ENCODE results near the gene DIP2C.
"Not testable (repeated sequence)": the region's sequence is repeated elsewhere in the genome, so short reads cannot be mapped to it uniquely, and the experiment has no call there.

The DIP2C gene

GRCh38 chr10:440127-440526 is 249.3 kb downstream of the DIP2C start:
- DNase-seq (ENCODE audit: low spot score) = no peak

DNA sequence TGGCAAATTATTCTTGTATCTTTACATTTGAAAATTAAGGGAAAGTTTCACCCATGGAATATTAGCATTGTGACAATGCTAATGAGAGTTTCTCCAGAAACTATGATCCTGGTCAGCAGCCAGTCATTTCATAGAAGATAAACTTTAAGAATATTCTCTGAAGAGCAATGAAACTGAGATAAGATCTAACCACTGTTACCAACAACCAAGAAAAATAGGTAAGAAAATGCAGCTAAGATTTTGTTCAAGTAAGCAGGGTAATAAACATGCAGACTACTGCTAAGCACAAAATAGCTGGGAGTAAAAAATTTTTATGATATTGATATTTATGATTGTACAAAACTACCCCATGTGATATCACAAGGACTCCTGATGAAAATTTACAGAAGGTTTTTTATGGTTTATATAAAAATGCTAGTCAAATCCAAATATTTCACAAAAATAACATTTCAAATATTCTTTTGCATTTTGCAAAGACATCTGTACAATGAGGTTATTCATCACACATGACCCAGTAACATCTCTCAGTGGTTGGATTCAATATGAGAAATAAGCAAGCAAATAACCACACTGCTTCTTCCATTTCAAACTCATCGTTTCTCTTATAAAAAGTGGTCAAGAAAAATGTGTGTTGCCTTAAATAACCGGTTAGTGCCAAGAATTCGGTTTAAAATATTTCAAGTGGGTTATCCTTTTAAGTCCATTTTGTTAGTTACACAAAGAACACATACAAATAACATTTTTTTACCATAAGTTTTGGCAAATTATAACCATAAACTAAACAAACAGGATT is 251.6 kb downstream of the DIP2C start:
- DNase-seq (ENCODE audit: low spot score) = no peak

DNA sequence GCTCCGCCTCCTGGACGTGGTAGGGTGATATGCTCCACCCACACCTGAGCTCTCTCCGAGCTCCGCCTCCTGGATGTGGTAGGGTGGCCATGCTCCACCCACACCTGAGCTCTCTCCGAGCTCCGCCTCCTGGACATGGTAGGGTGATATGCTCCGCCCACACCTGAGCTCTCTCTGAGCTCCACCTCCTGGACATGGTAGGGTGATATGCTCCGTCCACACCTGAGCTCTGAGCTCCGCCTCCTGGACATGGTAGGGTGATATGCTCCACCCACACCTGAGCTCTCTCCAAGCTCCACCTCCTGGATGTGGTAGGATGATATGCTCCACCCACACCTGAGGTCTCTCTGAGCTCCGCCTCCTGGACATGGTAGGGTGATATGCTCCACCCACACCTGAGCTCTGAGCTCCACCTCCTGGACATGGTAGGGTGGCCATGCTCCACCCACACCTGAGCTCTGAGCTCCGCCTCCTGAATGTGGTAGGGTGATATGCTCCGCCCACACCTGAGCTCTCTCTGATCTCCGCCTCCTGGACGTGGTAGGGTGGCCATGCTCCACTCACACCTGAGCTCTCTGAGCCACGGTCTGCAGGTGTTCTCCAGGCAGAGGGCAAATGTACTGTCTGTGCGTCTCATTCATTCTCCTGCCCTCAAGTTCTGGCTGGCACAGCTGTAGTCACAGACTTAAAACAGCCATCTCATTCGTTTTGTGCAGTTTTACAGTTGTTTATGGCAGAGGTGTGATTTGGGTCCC is 252.4 kb downstream of the DIP2C start:
- no peak for DNase-seq (ENCODE audit: low spot score)

DNA sequence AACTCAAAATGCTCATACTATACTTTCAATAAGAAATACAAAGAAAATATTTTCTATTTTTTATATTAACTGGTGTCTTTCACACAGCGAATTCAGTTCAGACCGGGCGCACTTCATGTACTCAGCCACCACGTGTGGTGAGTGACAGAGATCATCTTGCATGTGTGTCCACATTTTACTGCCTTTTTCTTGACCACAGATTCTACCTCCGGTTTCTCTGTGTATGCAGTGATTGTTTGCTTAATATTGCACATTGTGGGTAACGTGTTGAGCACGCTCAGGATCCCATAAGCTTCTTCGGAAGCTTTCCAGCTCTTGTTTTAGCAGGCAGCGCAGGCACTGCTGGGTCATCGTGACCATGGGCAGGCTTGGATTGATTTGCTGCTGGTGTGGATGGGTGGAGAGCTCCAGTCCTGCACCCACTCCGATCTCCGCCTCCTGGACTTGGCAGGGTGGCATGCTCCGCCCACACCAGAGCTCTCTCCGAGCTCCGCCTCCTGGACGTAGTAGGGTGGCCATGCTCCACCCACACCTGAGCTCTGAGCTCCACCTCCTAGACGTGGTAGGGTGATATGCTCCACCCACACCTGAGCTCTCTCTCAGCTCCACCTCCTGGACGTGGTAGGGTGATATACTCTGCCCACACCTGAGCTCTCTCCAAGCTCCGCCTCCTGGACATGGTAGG is 253.3 kb downstream of the DIP2C start:
- no peak for DNase-seq (ENCODE audit: low spot score)

DNA sequence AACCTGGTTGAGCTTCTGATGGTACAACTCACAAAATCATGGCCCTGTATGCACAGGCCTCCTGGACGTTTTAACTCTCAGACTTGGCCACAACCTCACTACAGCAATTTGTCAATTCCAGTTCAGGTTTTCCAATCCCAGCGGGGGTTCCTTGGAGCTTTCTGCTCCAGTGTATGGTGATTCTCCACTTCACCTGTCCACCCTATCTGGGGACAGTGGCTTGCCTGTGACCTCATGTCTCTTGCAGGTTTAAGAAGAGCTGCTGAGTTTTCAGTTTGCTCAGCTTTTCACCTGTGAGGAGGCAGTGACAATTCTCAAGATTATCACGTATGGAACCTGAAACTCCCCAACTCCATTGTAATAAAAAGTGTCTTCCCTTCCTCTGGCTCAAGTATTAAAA is 254.1 kb downstream of the DIP2C start:
- DNase-seq (ENCODE audit: low spot score) = no peak

GRCh38 chr10:429696-430095 is 259.8 kb downstream of the DIP2C start:
- no peak for DNase-seq (ENCODE audit: low spot score)

- DNase-seq (ENCODE audit: low spot score) = no peak
These were observed 261.5 kb downstream of the DIP2C start for GRCh38 chr10:427761-428519.

DNA sequence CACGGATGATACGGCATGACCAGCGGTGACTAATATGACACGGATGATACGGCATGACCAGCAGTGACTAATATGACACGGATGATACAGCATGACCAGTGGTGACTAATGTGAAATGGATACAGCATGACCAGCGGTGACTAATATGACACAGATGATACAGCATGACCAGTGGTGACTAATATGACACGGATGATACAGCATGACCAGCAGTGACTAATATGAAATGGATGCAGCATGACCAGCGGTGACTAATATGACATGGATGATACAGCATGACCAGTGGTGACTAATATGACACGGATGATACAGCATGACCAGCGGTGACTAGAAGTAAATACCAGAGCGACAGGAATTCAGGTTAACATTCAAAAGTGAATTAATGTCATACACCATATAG is 264.1 kb downstream of the DIP2C start:
- DNase-seq (ENCODE audit: low spot score) = not testable (repeated sequence)

- not testable (repeated sequence) for DNase-seq (ENCODE audit: low spot score)
These were observed 264.7 kb downstream of the DIP2C start for GRCh38 chr10:424724-425123.

- no peak for DNase-seq (ENCODE audit: low spot score)
These were observed 266.3 kb downstream of the DIP2C start for GRCh38 chr10:423178-423577.

GRCh38 chr10:422675-423074 is 266.8 kb downstream of the DIP2C start:
- DNase-seq (ENCODE audit: low spot score) = no peak

DNA sequence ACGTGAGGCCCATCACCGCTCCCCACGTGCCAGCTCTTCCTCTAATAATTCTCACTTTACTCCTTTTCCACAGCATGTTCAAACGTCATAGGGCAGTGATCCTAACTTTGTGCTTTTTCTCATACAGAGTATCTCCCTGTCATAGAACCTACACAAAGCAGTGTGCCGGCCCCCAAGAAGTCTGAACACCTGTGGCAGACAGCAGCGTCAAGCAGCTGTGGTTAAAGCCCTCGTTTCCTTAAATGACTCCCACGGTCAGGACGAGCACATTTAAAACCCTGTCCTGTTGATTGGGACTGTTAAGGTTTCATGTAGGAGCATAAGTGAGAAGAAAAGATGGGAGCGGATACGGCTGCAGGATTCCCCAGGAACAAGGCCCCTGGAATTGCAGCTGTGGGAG is 267.2 kb downstream of the DIP2C start:
- DNase-seq (ENCODE audit: low spot score) = no peak

GRCh38 chr10:421170-421569 is 268.3 kb downstream of the DIP2C start:
- DNase-seq (ENCODE audit: low spot score) = no peak

GRCh38 chr10:420154-421121 is 269.0 kb downstream of the DIP2C start:
- DNase-seq (ENCODE audit: low spot score) = no peak

- DNase-seq (ENCODE audit: low spot score) = no peak
These were observed 270.6 kb downstream of the DIP2C start for GRCh38 chr10:418894-419293.

DNA sequence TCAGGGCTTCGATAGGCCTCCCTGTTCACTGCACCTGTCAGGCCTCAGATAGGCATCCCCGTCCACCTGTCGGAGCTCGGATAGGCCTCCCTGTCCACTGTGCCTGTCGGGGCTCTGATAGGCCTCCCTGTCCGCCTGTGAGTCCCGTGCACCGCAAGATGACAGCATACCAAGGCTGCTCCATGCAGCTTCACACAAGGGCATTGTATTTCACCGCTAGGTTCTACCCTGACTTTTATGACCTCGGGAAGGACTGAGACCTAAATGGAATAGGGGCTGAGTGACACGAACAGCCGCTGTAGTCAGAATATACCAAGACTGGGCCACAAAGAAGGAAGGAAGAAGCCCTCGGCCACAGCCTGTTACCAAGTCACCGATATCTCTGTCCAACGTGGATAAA is 271.2 kb downstream of the DIP2C start:
- DNase-seq (ENCODE audit: low spot score) = no peak

GRCh38 chr10:416091-416515 is 273.4 kb downstream of the DIP2C start:
- no peak for DNase-seq (ENCODE audit: low spot score)

GRCh38 chr10:413662-414071 is 275.8 kb downstream of the DIP2C start:
- DNase-seq (ENCODE audit: low spot score) = no peak

GRCh38 chr10:412109-412508 is 277.4 kb downstream of the DIP2C start:
- DNase-seq (ENCODE audit: low spot score) = no peak

DNA sequence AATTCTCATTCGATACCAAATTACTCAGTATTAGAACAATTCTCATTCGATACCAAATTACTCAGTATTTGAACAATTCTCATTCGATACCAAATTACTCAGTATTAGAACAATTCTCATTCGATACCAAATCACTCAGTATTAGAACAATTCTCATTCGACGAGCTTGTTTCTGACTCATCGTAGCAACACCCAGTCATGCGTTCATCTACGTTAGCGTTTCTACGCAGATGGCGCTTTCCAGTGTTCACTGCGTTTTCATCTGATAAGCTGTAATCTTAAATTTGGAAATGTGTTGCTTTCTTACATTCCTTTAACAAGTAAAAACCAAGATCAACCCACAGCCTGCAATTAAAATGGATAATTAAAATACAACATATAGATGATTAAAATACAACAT is 277.9 kb downstream of the DIP2C start:
- DNase-seq (ENCODE audit: low spot score) = no peak

Data from CD4-positive, alpha-beta T cell treated with Interleukin-15 for 4 hours (primary cell).